ENCODE data around the gene ABCB8. TPM values are rescaled to one million over a fixed set of nuclear protein-coding genes. Genes with fewer than 3 reads are reported as not detected.

The ABCB8 gene
- total and polyA plus RNA-seq, 2 of the 8 experiments (the other 6 are each of a cell fraction or from before 2014, with no cell fraction given): 17.7 to 27.0 TPM

DNA sequence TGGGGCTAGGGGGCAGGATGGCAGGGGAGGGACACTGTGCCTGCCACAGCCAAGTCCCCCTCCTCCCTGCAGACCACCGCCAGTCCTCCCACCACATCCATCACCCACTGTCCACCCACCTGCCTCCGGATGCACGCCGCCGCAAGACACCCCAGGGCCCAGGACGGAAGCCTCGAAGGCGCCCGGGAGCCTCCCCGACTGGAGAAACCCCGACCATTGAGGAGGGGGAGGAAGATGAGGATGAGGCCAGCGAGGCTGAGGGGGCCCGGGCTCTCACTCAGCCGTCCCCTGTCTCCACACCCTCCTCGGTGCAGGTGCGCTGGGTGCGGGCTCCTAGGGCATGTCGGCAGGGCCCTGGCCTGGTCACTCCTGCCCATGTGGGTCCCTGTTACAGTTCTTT, 36.2 kb downstream of the ABCB8 start (continued):
- TF ChIP-seq YY1 (IDR thresholded peaks at IDR 0.05; ENCODE audit: low read depth, low read length) (no peak), RXRA (IDR thresholded peaks at IDR 0.05; ENCODE audit: insufficient read depth, low read depth, low read length) (no peak), CREB1 (IDR thresholded peaks at IDR 0.05) (no peak), POLR2A (IDR thresholded peaks at IDR 0.05; ENCODE audit: control extremely low read depth in 1 of 2, low read depth in 2 of 2, low read length in 2 of 2) (no peak)
